Colon (tissue), 2 donors: ENCODE measurements around the gene HELLS.
"Not testable (repeated sequence)": the region's sequence is repeated elsewhere in the genome, so short reads cannot be mapped to it uniquely, and the experiment has no call there.

Experiments used
- FAIRE-seq: peaks from 2 replicates; lab custom pipeline; 2012; peaks lifted over from hg19 to GRCh38; lab: Jason Lieb, UNC
- donor health status: control.
- donor health status: control.

The HELLS gene

DNA sequence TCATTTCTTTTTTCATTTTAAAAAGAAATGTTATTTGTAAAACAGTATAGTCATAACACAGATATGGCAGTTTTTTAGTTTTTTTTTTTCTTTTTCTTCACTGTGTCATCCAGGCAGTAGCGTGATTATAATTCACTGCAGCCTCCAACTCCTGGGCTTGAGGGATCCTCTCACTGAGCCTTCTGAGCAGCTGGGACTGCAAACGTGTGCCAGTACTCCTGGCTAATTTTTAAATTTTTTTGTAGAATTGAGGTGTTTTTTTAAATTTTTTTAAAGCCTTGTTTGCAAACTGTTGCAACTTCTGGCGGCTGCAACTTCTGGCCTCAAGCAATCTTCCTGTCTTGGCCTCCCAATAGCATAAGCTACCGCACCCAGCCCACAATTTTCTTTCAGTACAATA, 63.0 kb downstream of the HELLS start:
- FAIRE-seq: no peak

DNA sequence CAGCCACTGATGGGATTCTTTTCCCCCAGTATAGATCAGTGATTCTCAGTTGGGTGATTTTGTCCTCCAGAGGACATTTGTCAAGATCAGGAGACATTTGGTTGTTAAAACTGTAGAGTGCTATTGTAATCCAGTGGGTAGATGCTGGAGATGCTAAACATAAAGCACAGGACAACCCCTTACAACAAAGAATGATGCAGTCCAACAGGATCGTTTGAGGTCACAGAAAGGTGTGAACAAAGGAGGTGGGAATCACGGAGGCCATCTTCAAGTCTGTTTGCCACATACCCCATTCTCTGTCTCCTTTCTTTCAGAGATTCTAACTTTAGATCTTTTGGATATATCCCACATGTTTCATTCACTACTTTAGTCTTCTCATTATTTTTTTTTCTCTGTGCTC, 69.0 kb downstream of the HELLS start:
- FAIRE-seq: no peak

DNA sequence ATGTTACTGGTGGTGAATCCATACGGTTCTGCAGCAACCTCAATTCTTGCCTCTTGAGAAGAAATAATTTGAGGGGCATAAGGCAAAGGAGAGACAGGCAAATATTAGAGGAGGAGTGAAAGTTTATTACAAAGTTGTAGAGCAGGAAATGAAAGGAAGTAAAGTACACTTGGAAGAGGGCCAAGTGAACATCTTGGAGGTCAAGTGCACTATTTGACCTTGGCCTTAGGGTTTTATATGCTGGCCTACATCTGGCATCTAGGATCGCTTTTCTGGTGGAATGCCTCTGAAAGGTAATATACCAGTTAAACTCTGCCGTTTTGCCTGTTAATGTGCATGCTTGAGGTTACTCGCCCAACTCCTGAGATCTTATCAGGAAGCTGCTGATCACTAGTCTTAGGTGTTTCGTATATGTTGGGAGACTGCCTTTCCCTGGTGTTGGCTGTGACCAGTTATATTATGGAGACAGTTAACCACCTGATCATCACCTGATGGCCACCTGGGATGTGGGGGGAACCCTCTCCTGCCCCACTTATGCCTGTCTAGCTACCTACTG, 71.9 kb downstream of the HELLS start:
- FAIRE-seq: no peak

DNA sequence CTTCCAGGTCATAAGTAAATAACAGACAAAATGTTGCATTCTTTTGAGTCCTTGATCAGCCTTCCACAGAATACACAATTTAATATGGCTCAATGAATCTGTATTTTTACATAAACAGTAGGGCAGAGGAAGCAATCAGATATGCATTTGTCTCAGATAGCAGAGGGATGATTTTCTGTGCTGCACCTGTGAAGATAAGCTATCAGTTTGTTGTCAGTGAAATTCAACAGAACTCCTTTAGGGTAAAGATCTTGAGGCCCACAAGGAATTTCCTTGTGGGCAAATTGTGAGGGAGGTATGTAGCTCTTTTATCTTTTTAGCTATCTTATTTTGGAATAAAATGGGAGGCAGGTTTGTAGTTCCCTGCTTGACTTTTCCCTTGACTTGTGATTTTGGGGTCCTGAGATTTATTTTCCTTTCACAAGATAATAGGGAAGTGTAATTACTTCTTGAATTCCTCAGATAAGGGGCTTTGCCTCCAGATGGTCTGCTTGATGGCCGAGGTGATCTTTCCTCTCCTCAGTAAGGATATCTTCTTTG, 77.1 kb downstream of the HELLS start:
- no peak for FAIRE-seq

DNA sequence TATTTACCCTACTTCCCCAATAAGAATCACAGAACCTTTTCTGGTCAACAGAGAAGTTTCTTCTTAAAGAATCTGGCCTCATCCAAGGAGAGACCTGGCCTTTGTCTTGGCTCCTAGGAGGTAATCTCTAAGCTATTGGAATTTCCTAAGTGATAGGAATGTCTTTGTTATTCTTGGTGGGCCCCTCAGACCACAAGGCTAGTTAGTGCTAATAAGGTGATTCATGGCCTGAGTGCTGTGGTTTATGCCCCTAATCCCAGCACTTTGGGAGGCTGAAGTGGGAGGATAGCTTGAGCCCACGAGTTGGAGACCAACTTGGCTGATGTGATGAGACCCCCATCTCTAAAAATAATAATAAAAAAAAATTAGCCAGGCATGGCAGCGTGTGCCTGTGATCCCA, 78.0 kb downstream of the HELLS start:
- no peak for FAIRE-seq

DNA sequence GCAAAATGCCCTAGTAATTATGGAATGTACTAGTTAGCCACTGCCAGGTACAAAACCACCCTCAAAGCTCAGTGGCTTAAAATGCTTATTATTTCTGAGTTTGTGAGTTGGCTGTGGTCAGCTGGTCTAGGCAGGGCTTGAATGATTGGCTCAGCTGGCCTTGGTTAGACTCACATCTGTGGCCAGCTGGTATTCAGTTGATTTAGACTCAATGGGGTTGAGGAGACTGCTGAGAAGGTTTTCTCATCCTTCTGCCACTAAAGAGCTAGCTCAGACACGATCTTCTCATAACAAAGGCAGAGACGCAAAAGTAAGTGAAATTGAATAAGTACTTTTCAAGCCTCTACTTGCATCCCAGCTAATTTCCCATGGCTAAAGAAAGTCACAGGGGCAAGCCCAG, 80.9 kb downstream of the HELLS start:
- FAIRE-seq: no peak

DNA sequence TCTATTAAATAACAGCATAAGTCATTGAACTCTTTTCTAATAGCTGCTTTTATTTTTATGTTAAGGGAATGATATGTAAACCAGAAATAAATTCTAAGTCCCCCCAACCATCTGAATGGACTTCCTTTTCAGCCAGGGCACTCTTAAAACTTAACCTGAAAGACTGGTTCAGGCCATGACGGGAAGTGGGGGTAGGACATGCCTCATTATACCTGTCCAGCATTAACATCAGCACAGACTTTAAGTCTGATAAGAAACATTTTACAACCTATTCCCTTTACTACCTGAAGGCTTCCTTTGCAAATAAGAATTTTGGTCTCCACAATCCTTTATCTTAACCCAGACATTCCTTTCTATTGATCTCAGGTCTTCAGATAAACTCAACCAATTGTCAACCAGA, 81.9 kb downstream of the HELLS start:
- FAIRE-seq: no peak

DNA sequence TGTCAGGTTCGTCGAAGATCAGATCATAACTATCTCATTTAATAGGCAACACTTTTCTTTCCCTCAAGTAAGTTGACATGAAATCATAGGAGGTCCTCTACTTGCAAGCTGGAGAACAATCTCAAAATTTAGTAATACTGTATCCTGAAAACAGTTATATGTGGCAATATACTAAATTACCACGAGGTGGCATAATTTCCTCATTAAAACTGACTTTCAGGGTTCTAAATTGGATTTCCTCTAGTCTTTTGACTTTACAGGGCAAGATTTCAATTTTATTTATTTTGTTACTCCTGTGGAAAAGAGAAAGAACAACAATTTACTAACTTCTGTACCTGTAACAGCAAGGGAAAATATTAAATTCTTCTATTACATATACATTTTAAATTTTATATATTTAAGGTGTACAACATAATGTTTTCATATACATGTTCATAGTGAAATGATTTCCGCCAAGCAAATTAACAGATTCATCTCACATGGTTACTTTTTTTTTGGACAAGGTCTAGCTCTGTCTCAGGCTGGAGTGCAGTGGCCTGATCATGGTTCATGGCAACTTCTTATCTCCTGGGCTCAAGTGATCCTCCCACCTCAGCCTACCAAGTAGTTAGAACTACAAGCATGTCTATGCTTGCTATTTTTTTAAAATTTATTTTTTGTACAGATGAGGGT, 84.6 kb downstream of the HELLS start:
- FAIRE-seq: peak; percentile 84

DNA sequence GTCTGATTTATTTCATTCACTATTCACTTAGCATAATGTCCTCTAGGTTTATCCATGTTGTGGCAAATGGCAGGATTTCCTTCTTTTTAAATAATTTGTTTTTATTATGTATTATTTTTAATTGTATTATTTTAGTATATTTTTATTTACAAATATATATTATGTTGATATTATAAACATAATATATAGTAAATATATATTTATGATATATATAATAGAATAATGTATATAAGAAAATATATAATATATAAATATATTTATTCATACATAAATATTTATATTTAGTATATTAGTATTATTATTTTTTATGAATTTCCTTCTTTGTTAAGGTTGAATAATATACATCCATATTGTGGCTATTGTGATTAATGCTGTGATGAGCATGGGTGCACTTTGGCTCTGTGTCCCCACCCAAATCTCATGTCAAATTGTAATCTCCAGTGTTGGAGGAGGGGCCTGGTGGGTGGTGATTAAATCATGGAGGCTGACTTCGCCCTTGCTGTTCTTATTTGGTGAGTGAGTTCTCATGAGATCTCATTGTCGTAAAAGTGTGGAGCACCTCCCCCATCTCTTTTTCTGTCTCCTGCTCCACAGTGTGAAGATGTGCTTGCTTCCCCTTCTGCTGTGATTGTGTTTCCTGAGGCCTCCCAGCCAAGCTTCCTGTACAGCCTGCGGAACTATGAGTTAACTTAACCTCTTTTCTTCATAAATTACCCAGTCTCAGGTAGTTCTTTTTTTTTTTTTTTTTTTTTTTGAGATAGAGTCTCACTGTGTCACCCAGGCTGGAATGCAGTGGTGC, 85.7 kb downstream of the HELLS start:
- peak; percentile 98 for FAIRE-seq

DNA sequence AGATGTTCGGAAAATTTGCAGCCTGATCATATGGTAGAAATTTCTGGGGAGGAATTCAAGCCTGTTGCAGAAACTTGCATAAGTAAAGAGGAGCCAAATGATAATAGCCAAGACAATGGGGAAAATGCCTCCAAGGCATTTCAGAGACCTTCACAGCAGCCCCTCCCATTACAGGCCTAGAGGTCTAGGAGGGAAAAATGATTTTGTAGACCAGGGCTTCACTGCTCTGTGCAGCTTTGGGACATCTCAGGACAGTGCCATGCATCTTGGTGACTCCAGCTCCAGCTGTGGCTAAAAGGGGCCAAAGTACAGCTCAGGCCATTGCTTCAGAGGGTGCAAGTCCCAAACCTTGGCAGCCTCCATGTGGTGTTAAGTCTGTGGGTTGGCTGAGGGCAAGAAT, 87.4 kb downstream of the HELLS start:
- no peak for FAIRE-seq

DNA sequence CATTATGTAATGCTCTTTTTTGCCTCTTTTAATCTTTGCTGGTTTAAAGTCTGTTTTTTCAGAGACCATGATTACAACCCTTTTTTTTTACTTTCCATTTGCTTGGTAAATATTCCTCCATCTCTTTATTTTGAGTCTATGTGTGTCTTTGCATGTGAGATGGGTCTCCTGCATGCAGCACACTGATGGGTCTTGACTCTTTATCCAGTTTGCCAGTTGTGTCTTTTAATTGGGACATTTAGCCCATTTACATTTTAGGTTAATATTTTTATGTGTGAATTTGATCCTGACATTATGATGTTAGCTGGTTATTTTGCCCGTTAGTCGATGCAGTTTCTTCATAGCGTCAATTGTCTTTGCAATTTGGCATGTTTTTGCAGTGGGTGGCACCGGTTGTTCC, 92.5 kb downstream of the HELLS start:
- not testable (repeated sequence) for FAIRE-seq

DNA sequence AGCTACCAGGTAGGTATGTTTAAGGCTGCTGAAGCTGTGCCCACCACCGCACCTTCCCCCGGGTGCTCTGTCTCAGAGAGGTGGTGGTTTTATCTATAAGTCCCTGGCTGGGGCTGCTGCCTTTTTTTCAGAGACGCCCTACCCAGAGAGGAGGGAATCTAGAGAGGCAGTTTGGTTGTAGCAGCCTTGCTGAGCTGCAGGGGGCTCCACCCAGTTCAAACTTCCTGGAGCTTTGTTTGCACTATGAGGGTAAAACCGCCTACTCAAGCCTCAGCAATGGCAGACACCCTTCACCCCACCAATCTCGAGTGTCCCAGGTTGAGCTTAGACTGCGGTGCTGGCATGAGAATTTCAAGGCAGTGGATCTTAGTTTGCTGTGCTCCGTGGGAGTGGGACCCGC, 94.3 kb downstream of the HELLS start:
- no peak for FAIRE-seq

DNA sequence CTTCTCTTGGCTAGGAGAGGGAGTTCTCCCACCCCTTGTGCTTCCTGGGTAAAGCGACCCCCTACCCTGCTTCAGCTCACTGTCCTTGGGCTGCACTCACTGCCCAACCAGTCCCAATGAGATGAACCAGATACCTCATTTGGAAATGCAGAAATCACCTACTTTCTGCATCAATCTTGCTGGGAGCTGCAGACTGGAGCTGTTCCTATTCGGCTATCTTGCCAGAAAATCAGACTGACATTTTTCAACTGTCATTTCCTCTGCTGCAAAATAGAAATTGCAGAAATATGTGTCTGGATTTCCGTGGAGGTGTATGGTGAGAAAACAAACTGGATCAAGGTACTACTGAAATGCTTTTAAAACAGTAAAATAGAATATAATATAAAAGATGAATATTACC, 95.0 kb downstream of the HELLS start:
- no peak for FAIRE-seq

DNA sequence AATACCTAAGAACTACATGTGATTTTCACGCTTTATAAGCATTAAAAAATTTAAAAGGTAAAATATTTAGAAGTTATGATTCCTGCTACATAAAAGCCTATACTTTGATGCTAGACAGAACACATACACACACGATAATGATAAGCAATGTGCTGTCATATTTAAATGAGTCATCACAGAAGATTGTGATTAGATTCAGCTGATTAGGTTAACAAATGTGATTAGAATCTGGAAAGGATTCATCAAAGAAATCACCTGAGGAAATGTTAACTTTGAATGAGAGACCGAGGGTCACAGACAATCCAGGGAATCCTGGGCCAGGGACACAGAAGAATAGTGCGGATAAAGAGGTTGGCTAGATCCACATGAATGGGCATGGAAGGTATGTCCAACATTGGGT, 95.9 kb downstream of the HELLS start:
- FAIRE-seq: no peak

DNA sequence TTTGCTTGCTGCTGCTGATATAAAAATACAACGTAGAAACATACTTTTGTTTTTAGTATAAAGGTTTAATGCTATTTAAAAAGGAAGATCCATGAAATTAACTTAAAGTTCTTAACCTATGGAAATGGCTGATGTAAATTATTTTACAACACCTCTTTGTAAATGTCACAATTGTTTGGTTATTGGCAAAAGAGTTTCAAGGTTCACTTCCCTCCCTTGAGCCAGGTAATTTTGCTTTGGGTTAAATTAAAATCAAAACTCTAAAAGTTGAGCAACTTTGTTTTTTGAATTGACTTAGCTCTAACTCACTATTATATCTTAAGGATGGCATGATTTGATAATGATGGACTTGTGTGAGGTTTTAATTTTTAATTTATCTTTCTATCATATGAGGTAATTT, 98.8 kb downstream of the HELLS start:
- no peak for FAIRE-seq

DNA sequence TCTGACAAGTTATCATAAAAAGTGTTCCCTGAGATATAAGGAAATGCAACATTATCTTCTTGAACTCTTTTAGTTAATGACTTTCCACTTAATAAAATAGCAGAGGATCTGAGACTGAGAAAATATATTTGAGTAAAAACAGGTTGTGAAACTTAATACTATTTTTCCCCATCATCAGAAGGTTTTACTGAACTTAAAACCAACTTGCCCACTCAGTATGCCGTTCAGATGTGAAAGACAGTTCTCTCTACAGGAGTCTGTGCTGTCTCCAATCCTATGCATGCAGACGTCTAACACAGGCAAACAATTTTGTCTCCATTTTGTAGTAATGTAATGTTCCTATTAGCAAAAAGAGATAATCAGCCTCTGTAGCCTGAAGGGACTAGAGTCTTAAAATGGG, 99.7 kb downstream of the HELLS start:
- no peak for FAIRE-seq
